H1 (cell line): ENCODE data around the gene TYW1B. TPM values are rescaled to one million over a fixed set of nuclear protein-coding genes. Genes with fewer than 3 reads are reported as not detected.

ENCODE experiments used
- CTCF ChIA-PET: fragments of 300-600 bp; sonication (Branson Sonifier 250); formaldehyde crosslinking; loops from one replicate; lab custom pipeline; 2021; ENCODE audit not compliant: partially characterized antibody; lab: Charles Lee
- POLR2A ChIA-PET: fragments of 300-600 bp; sonication (Branson Sonifier 250); formaldehyde crosslinking; loops from one replicate; lab custom pipeline; 2021; ENCODE audit warnings: inconsistent platforms; ENCODE audit not compliant: partially characterized antibody; lab: Charles Lee
- DNase-seq, 2 experiments: peaks; one replicate each; pipeline versions ENCODE4 v3.0.0 to v3.0.0-alpha.2; 2010 to 2022; ENCODE audit warnings: low spot score in 2 of 2, low read depth in 1 of 2, mixed read lengths in 1 of 2
- FAIRE-seq: peaks from 2 replicates; lab custom pipeline; 2011; peaks lifted over from hg19 to GRCh38; lab: Jason Lieb, UNC
- H2AFZ ChIP-seq: 2 replicates; pipeline ENCODE4 v1.8.1; 2012; ENCODE audit warnings: low read length, inconsistent platforms
- H2AK5ac ChIP-seq: 2 replicates; pipeline ENCODE4 v1.6.1; 2013; ENCODE audit warnings: low read depth, low read length
- H2BK120ac ChIP-seq: replicated peaks from 2 replicates; pipeline ENCODE3; 2013; ENCODE audit warnings: low read depth, low read length, inconsistent platforms
- H2BK12ac ChIP-seq: 2 replicates; pipeline ENCODE4 v1.6.1; 2013; ENCODE audit warnings: low read depth, low read length
- H2BK15ac ChIP-seq: 2 replicates; pipeline ENCODE4 v1.6.1; 2013; ENCODE audit warnings: low read length
- H2BK20ac ChIP-seq: 2 replicates; pipeline ENCODE4 v1.6.1; 2013; ENCODE audit warnings: low read length
- H2BK5ac ChIP-seq: 2 replicates; pipeline ENCODE4 v1.6.1; 2013; ENCODE audit warnings: low read depth, low read length
- H3K14ac ChIP-seq: 2 replicates; pipeline ENCODE4 v1.6.1; 2013; ENCODE audit warnings: inconsistent platforms; ENCODE audit not compliant: insufficient read length
- H3K18ac ChIP-seq: 2 replicates; pipeline ENCODE4 v1.6.1; 2013; ENCODE audit warnings: low read length; ENCODE audit errors: extremely low read depth
- H3K23ac ChIP-seq: 2 replicates; pipeline ENCODE4 v1.6.1; 2013; ENCODE audit warnings: inconsistent platforms; ENCODE audit not compliant: insufficient read length
- H3K23me2 ChIP-seq: 2 replicates; pipeline ENCODE4 v1.6.1; 2013; ENCODE audit warnings: low read depth, low read length
- H3K27ac ChIP-seq: 2 replicates; pipeline ENCODE4 v1.6.1; 2011; ENCODE audit warnings: low read depth, low read length, inconsistent platforms
- H3K27me3 ChIP-seq, 4 experiments: replicated peaks in 1 of 4; 1 replicate in 1 of 4; 2 replicates in 3 of 4; pipeline versions ENCODE4 v1.6.1 to v1.8.1; 2011 to 2013; ENCODE audit warnings: low read length in 3 of 4, mild to moderate bottlenecking in 3 of 4, inconsistent platforms in 2 of 4, mixed read lengths in 2 of 4, moderate library complexity in 1 of 4; ENCODE audit not compliant: control insufficient read depth in 3 of 4, insufficient read depth in 3 of 4; ENCODE audit errors: extremely low read depth in 1 of 4
- H3K36me3 ChIP-seq, 4 experiments: 2 replicates each; pipeline versions ENCODE4 v1.6.1 to v1.8.1; 2011 to 2013; ENCODE audit warnings: mild to moderate bottlenecking in 4 of 4, low read length in 3 of 4, moderate library complexity in 2 of 4, control low read depth in 1 of 4, inconsistent platforms in 1 of 4; ENCODE audit not compliant: insufficient read depth in 4 of 4, control insufficient read depth in 2 of 4
- H3K4ac ChIP-seq: replicated peaks from 2 replicates; pipeline ENCODE3; 2013; ENCODE audit warnings: low read length, low read depth, mixed read lengths, inconsistent platforms; ENCODE audit not compliant: insufficient read length
- H3K4me1 ChIP-seq, 4 experiments: replicated peaks in 1 of 4; 1 replicate in 1 of 4; 2 replicates in 3 of 4; pipeline versions ENCODE4 v1.6.1 to v1.8.1; 2011 to 2013; ENCODE audit warnings: low read length in 3 of 4, inconsistent platforms in 2 of 4, mixed read lengths in 1 of 4; ENCODE audit not compliant: insufficient read depth in 4 of 4, control insufficient read depth in 3 of 4
- H3K4me2 ChIP-seq, 2 experiments: 2 replicates each; pipeline versions ENCODE4 v1.6.1 to v1.8.1; 2011 to 2013; ENCODE audit warnings: low read depth in 2 of 2, low read length in 2 of 2, control low read depth in 1 of 2, inconsistent platforms in 1 of 2, mild to moderate bottlenecking in 1 of 2; ENCODE audit not compliant: insufficient read depth in 1 of 2
- H3K4me3 ChIP-seq, 4 experiments: fragments of 200-600, 300-600 bp in 1 of 4; sonication (generic), shearing (Covaris generic), sonication (Bioruptor Twin) in 1 of 4; 2 replicates each; pipeline versions ENCODE4 v1.5.1 to v1.8.1; 2011 to 2016; ENCODE audit warnings: low read length in 4 of 4, low read depth in 3 of 4, control low read depth in 2 of 4, inconsistent platforms in 2 of 4, mild to moderate bottlenecking in 2 of 4, mixed read lengths in 1 of 4, moderate library complexity in 1 of 4; ENCODE audit not compliant: insufficient read depth in 2 of 4; ENCODE audit errors: extremely low read depth in 1 of 4
- H3K56ac ChIP-seq: replicated peaks from 2 replicates; pipeline ENCODE3; 2013; ENCODE audit warnings: low read depth, mild to moderate bottlenecking, mixed read lengths, low read length, inconsistent platforms; ENCODE audit not compliant: insufficient read length
- H3K79me1 ChIP-seq: 2 replicates; pipeline ENCODE4 v1.6.1; 2013; ENCODE audit warnings: low read depth, low read length, control low read depth
- H3K79me2 ChIP-seq, 2 experiments: 2 replicates each; pipeline versions ENCODE4 v1.6.1 to v1.8.1; 2012 to 2013; ENCODE audit warnings: low read length in 2 of 2, mild to moderate bottlenecking in 2 of 2, inconsistent platforms in 1 of 2; ENCODE audit not compliant: insufficient read depth in 2 of 2, control insufficient read depth in 1 of 2
- H3K9ac ChIP-seq, 4 experiments: replicated peaks in 1 of 4; 1 replicate in 1 of 4; 2 replicates in 3 of 4; pipeline versions ENCODE4 v1.6.1 to v1.8.1; 2011 to 2013; ENCODE audit warnings: low read depth in 3 of 4, low read length in 3 of 4, control low read depth in 2 of 4, mild to moderate bottlenecking in 2 of 4, moderate library complexity in 2 of 4, inconsistent platforms in 1 of 4; ENCODE audit errors: extremely low read depth in 1 of 4
- H3K9me3 ChIP-seq, 2 experiments: 2 replicates each; pipeline versions ENCODE4 v1.6.1 to v1.8.1; 2012 to 2013; ENCODE audit warnings: mild to moderate bottlenecking in 2 of 2, moderate library complexity in 2 of 2, control low read depth in 1 of 2, inconsistent platforms in 1 of 2, low read depth in 1 of 2, low read length in 1 of 2, mixed read lengths in 1 of 2; ENCODE audit not compliant: insufficient read depth in 2 of 2
- H4K20me1 ChIP-seq, 2 experiments: replicated peaks in 1 of 2; 2 replicates each; pipeline versions ENCODE3 to v1.8.1; 2011 to 2013; ENCODE audit warnings: inconsistent platforms in 2 of 2, low read length in 2 of 2, mild to moderate bottlenecking in 1 of 2; ENCODE audit not compliant: insufficient read depth in 2 of 2, control insufficient read depth in 1 of 2
- H4K5ac ChIP-seq: 2 replicates; pipeline ENCODE4 v1.6.1; 2013; ENCODE audit warnings: low read length, low read depth, mixed read lengths, inconsistent platforms; ENCODE audit not compliant: insufficient read length
- H4K8ac ChIP-seq: 2 replicates; pipeline ENCODE4 v1.8.0; 2013; ENCODE audit warnings: mild to moderate bottlenecking, moderate library complexity, low read length, inconsistent platforms; ENCODE audit not compliant: insufficient read depth; ENCODE audit errors: extremely low read depth
- H4K91ac ChIP-seq: replicated peaks from 2 replicates; pipeline ENCODE3; 2013; ENCODE audit warnings: low read length, mixed read lengths, inconsistent platforms; ENCODE audit not compliant: insufficient read length
- CTBP2 ChIP-seq: IDR thresholded peaks from 2 replicates; pipeline ENCODE4 v1.7.0; 2011; ENCODE audit warnings: borderline replicate concordance, mild to moderate bottlenecking, moderate library complexity, mixed read lengths, low read length; ENCODE audit not compliant: insufficient read depth, insufficient read length
- FOSL1 ChIP-seq: IDR thresholded peaks from 2 replicates; pipeline ENCODE4 v1.6.1; 2011; ENCODE audit warnings: mild to moderate bottlenecking, low read depth, low read length, moderate library complexity; ENCODE audit not compliant: insufficient read depth
- HDAC6 ChIP-seq: IDR thresholded peaks from one replicate; pipeline ENCODE4 v1.7.1; 2012; ENCODE audit warnings: low read depth, mild to moderate bottlenecking, inconsistent platforms, low read length, moderate library complexity
- PHF8 ChIP-seq: fragments of 200-600 bp; sonication (generic); conservative IDR thresholded peaks from 2 replicates; pipeline ENCODE4 v1.7.1; 2012; ENCODE audit warnings: low read depth, mild to moderate bottlenecking, inconsistent platforms, low read length, moderate library complexity
- RNF2 ChIP-seq: fragments of 200-900, 300-1000 bp; sonication (generic); IDR thresholded peaks from 2 replicates; pipeline ENCODE4 v1.7.1; 2016; ENCODE audit warnings: borderline replicate concordance, low read depth, mild to moderate bottlenecking, antibody characterized with exemption, low read length; ENCODE audit not compliant: poor library complexity, severe bottlenecking; ENCODE audit errors: missing control alignments
- RXRA ChIP-seq: IDR thresholded peaks from 2 replicates; pipeline ENCODE4 v1.6.1; 2011; ENCODE audit warnings: low read depth, mild to moderate bottlenecking, low read length, moderate library complexity; ENCODE audit not compliant: insufficient read depth
- SIN3A ChIP-seq, 2 experiments: IDR thresholded peaks in 1 of 2; conservative IDR thresholded peaks in 1 of 2; 2 replicates each; pipeline ENCODE4 v1.6.1; 2011 to 2012; ENCODE audit warnings: low read length in 2 of 2, improper control_type of control experiment in 1 of 2, low read depth in 1 of 2, mild to moderate bottlenecking in 1 of 2
- SRF ChIP-seq: IDR thresholded peaks from 2 replicates; pipeline ENCODE4 v1.6.1; 2011; ENCODE audit warnings: mild to moderate bottlenecking, low read depth, low read length, moderate library complexity
- WGBS, 2 experiments: shearing (Covaris generic) in 1 of 2; methylation state at CpG; one replicate each; pipeline versions ENCODE4 v1.1.6 to v1.1.7; 2013 to 2015; ENCODE audit warnings: low lambda C conversion rate in 2 of 2, mixed read lengths in 2 of 2, inconsistent platforms in 1 of 2, low coverage in 1 of 2, missing lambda C conversion rate in 1 of 2; ENCODE audit not compliant: insufficient replicate concordance in 2 of 2, insufficient coverage in 1 of 2, insufficient read length in 1 of 2; ENCODE audit errors: extremely low coverage in 1 of 2, missing lambda C conversion rate in 1 of 2; 5-methylcytosine and 5-hydroxymethylcytosine counted together
- polyA plus RNA-seq, 7 experiments: library from polyadenylated mRNA; depleted of rRNA in 3 of 7; stranded (reverse) in 5 of 7; unstranded in 2 of 7; fragments of >200 nt in 5 of 7; fragments of 200-250 nt in 2 of 7; gene quantifications; 1 replicate in 5 of 7; 2 replicates in 1 of 7; 4 replicates in 1 of 7; pipeline versions ENCODE4 v1.2.1 to v1.2.3, GENCODE V29; 2011 to 2013; ENCODE audit warnings: missing spikeins in 2 of 7, mixed read lengths in 2 of 7
- total RNA-seq: library from RNA; stranded (reverse); fragmentation: NEBNext Ultra II Directional; extraction: Animal tissue kit (Norgen Biotek cat#: 25700); gene quantifications from 2 replicates; pipeline ENCODE4 v1.2.1, GENCODE V29; 2021
- TF ChIP-seq, protein P1 (sequence below): IDR thresholded peaks from 2 replicates; pipeline ENCODE4 v1.6.1; 2012; ENCODE audit warnings: low read length, inconsistent platforms
- TF ChIP-seq, protein P2 (sequence below): IDR thresholded peaks from 2 replicates; pipeline ENCODE4 v1.6.1; 2012; ENCODE audit warnings: inconsistent platforms

The TYW1B gene
- total and polyA plus RNA-seq, 2 of the 8 experiments (the other 6 are each of a cell fraction or from before 2014, with no cell fraction given), result 6.8 to 12.6 TPM

DNA sequence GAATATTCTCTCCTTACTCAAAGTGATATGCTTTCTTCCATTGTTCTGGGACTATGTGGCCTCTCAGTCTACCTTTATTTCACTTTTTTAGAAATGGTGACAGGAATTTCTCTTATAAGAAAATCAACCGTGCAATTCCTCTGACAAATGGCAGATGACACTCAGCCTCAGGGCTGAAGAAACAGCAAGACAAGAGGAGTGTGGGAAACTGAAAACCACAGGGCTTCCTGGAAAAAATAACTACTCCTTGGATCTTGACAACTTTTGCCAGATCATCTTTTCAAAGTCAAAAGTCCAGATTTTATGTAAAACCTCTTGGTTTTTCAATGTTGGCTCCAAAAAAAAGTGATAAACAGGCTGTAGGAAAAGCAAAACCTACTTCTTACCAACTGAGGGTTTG lies 121.5 kb downstream of the TYW1B start:
- Histone ChIP-seq H3K4me1 (no peaks in the 10 kb centered on the region; a peak in 1 of 7 replicates), H3K23ac (no peak overlapping the region), H4K8ac (no peak overlapping the region), H3K18ac (no peak overlapping the region), H4K5ac (no peak overlapping the region), H3K79me1 (no peaks in the 10 kb centered on the region), H2BK12ac (no peak overlapping the region), H3K79me2 (no peaks in the 10 kb centered on the region), H4K91ac (no peak overlapping the region), H3K56ac (no peak overlapping the region), H3K27ac (no peak overlapping the region), H4K20me1 (no peaks in the 10 kb centered on the region), H2BK20ac (no peak overlapping the region), H2AK5ac (no peak overlapping the region), H3K4ac (no peak overlapping the region), H3K4me2 (no peak overlapping the region), H3K14ac (no peak overlapping the region), H3K23me2 (no peaks in the 10 kb centered on the region), H2BK15ac (no peak overlapping the region), H3K4me3 (no peak overlapping the region), H3K9ac (no peak overlapping the region), H3K36me3 (no peaks in the 10 kb centered on the region), H2AFZ (no peak overlapping the region), H3K9me3 (no peaks in the 10 kb centered on the region), H2BK120ac (no peak overlapping the region), H2BK5ac (no peak overlapping the region), H3K27me3 (no peaks in the 10 kb centered on the region)
- ChIA-PET POLR2A (no interaction called here), CTCF (no interaction called here)
- DNase-seq (no peak), FAIRE-seq (no peak)
- WGBS, 2 experiments, result 94% methylated on average over 1 of the region's 1 CpG; no CpG with 5 or more reads in 1 of the 2 experiments
- TF ChIP-seq, protein P1, sequence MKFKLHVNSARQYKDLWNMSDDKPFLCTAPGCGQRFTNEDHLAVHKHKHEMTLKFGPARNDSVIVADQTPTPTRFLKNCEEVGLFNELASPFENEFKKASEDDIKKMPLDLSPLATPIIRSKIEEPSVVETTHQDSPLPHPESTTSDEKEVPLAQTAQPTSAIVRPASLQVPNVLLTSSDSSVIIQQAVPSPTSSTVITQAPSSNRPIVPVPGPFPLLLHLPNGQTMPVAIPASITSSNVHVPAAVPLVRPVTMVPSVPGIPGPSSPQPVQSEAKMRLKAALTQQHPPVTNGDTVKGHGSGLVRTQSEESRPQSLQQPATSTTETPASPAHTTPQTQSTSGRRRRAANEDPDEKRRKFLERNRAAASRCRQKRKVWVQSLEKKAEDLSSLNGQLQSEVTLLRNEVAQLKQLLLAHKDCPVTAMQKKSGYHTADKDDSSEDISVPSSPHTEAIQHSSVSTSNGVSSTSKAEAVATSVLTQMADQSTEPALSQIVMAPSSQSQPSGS, result no peak
- no peak for TF ChIP-seq RNF2
- no peak for TF ChIP-seq FOSL1
- TF ChIP-seq SRF, result no peak
- TF ChIP-seq, protein P2, sequence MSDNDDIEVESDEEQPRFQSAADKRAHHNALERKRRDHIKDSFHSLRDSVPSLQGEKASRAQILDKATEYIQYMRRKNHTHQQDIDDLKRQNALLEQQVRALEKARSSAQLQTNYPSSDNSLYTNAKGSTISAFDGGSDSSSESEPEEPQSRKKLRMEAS, result no peak
- TF ChIP-seq RXRA, result no peak
- no peak for TF ChIP-seq HDAC6
- no peak for TF ChIP-seq PHF8
- no peak for TF ChIP-seq SIN3A (conservative IDR thresholded peaks at IDR 0.05 in 1 of 2, IDR thresholded peaks at IDR 0.05 in 1 of 2; ENCODE audit: low read depth in 1 of 2, low read length in 2 of 2)
- no peak for TF ChIP-seq CTBP2
